HEK293 (cell line): ENCODE data around the gene FBXL7.

ENCODE experiments used
- CTCF ChIA-PET: fragments of 350-600 bp; formaldehyde crosslinking; extraction: SDS; loops from one replicate; lab custom pipeline; 2021; ENCODE audit warnings: antibody characterized with exemption; lab: Yijun Ruan, JAX
- POLR2A ChIA-PET: fragments of 300-600 bp; formaldehyde crosslinking; extraction: SDS; loops from one replicate; lab custom pipeline; 2020; ENCODE audit warnings: antibody characterized with exemption, inconsistent platforms; lab: Yijun Ruan, JAX
- H3K27ac ChIP-seq: fragments of 200-500 bp; sonication (Bioruptor generic); 2 replicates; pipeline ENCODE4 v1.5.1; 2014; ENCODE audit warnings: low read depth, low read length, control low read depth, inconsistent platforms; ENCODE audit errors: extremely low read depth
- H3K36me3 ChIP-seq, 2 experiments: fragments of 200-500 bp in 1 of 2; sonication (Bioruptor generic) in 1 of 2; 1 replicate in 1 of 2; 2 replicates in 1 of 2; pipeline ENCODE4 v1.5.1; 2014 to 2017; ENCODE audit warnings: inconsistent platforms in 2 of 2, low read length in 2 of 2; ENCODE audit not compliant: control insufficient read depth in 2 of 2, insufficient read depth in 1 of 2
- H3K4me1 ChIP-seq: fragments of 200-500 bp; sonication (Bioruptor generic); 2 replicates; pipeline ENCODE4 v1.5.1; 2014; ENCODE audit warnings: mild to moderate bottlenecking, low read length, inconsistent platforms; ENCODE audit not compliant: control insufficient read depth, insufficient read depth
- H3K4me3 ChIP-seq: 2 replicates; pipeline ENCODE4 v1.5.1; 2011; ENCODE audit warnings: low read depth, mild to moderate bottlenecking, control low read depth, low read length, moderate library complexity
- H3K9me3 ChIP-seq: fragments of 200-500 bp; sonication (Bioruptor generic); 2 replicates; pipeline ENCODE4 v1.5.1; 2014; ENCODE audit warnings: low read depth, low read length, inconsistent platforms; ENCODE audit not compliant: control insufficient read depth, insufficient read depth
- HOXA7 ChIP-seq: sonication (generic); formaldehyde crosslinking; IDR thresholded peaks from 2 replicates; pipeline ENCODE4 v1.8.1; 2022; ENCODE audit warnings: missing genetic modification reagents, borderline replicate concordance
- KLF16 ChIP-seq: fragments of 450-650 bp; formaldehyde crosslinking; IDR thresholded peaks from 2 replicates; pipeline ENCODE4 v1.5.1; 2017; ENCODE audit warnings: missing biosample characterization, missing genetic modification characterization
- KLF17 ChIP-seq: fragments of 450-650 bp; formaldehyde crosslinking; IDR thresholded peaks from 2 replicates; pipeline ENCODE4 v1.5.1; 2016; ENCODE audit warnings: missing biosample characterization, missing genetic modification characterization
- TSHZ1 ChIP-seq: fragments of 450-650 bp; formaldehyde crosslinking; IDR thresholded peaks from 2 replicates; pipeline ENCODE4 v1.5.1; 2016; ENCODE audit warnings: missing biosample characterization, missing genetic modification characterization, borderline replicate concordance
- ZNF184 ChIP-seq: fragments of 450-650 bp; IDR thresholded peaks from 2 replicates; pipeline ENCODE4 v1.5.1; 2018; ENCODE audit warnings: missing biosample characterization, mild to moderate bottlenecking, missing genetic modification characterization
- ZNF223 ChIP-seq: fragments of 450-650 bp; formaldehyde crosslinking; IDR thresholded peaks from 2 replicates; pipeline ENCODE4 v1.5.1; 2016; ENCODE audit warnings: missing biosample characterization, missing genetic modification characterization
- ZNF302 ChIP-seq: fragments of 450-650 bp; formaldehyde crosslinking; IDR thresholded peaks from 2 replicates; pipeline ENCODE4 v1.5.1; 2016; ENCODE audit warnings: missing biosample characterization, missing genetic modification characterization, low read depth
- ZNF341 ChIP-seq: fragments of 450-650 bp; formaldehyde crosslinking; IDR thresholded peaks from 2 replicates; pipeline ENCODE4; 2016; ENCODE audit warnings: low read depth, missing biosample characterization, missing genetic modification characterization
- ZNF37A ChIP-seq: fragments of 450-650 bp; IDR thresholded peaks from 2 replicates; pipeline ENCODE4 v1.5.1; 2018; ENCODE audit warnings: missing biosample characterization, missing genetic modification characterization
- ZNF394 ChIP-seq: fragments of 450-650 bp; formaldehyde crosslinking; IDR thresholded peaks from 2 replicates; pipeline ENCODE4 v1.5.1; 2016; ENCODE audit warnings: missing biosample characterization, missing genetic modification characterization, mild to moderate bottlenecking, moderate library complexity, borderline replicate concordance
- ZNF398 ChIP-seq: fragments of 450-650 bp; formaldehyde crosslinking; IDR thresholded peaks from 2 replicates; pipeline ENCODE4 v1.5.1; 2017; ENCODE audit warnings: missing biosample characterization, missing genetic modification characterization
- ZNF48 ChIP-seq: fragments of 450-650 bp; formaldehyde crosslinking; IDR thresholded peaks from 2 replicates; pipeline ENCODE4 v1.5.1; 2016; ENCODE audit warnings: missing biosample characterization, missing genetic modification characterization
- ZNF571 ChIP-seq: fragments of 450-650 bp; formaldehyde crosslinking; IDR thresholded peaks from 2 replicates; pipeline ENCODE4 v1.5.0; 2017; ENCODE audit warnings: missing biosample characterization, missing genetic modification characterization
- ZNF654 ChIP-seq: fragments of 450-650 bp; formaldehyde crosslinking; IDR thresholded peaks from 2 replicates; pipeline ENCODE4 v1.5.1; 2016; ENCODE audit warnings: low read depth, missing biosample characterization, missing genetic modification characterization
- ZNF768 ChIP-seq: fragments of 450-650 bp; formaldehyde crosslinking; IDR thresholded peaks from 2 replicates; pipeline ENCODE4 v1.5.1; 2018; ENCODE audit warnings: missing biosample characterization, mild to moderate bottlenecking, missing genetic modification characterization
- ZNF830 ChIP-seq: fragments of 450-650 bp; IDR thresholded peaks from 2 replicates; pipeline ENCODE4 v1.5.0; 2018; ENCODE audit warnings: missing biosample characterization, missing genetic modification characterization, low read depth, mild to moderate bottlenecking, moderate library complexity
- ZSCAN16 ChIP-seq: fragments of 450-650 bp; formaldehyde crosslinking; IDR thresholded peaks from 2 replicates; pipeline ENCODE4 v1.5.1; 2016; ENCODE audit warnings: missing biosample characterization, missing genetic modification characterization
- ZSCAN23 ChIP-seq: fragments of 450-650 bp; formaldehyde crosslinking; IDR thresholded peaks from 2 replicates; pipeline ENCODE4 v1.5.1; 2016; ENCODE audit warnings: missing biosample characterization, missing genetic modification characterization
- TF ChIP-seq, protein P1 (sequence below): fragments of 450-650 bp; formaldehyde crosslinking; IDR thresholded peaks from 2 replicates; pipeline ENCODE4 v1.5.1; 2016; ENCODE audit warnings: missing biosample characterization, missing genetic modification characterization, borderline replicate concordance
- TF ChIP-seq, protein P2 (sequence below): fragments of 450-650 bp; formaldehyde crosslinking; conservative IDR thresholded peaks from 2 replicates; pipeline ENCODE4 v1.5.1; 2016; ENCODE audit warnings: low read depth, missing biosample characterization, missing genetic modification characterization

FBXL7 gene

GRCh38 chr5:15634591-15635288, 134.8 kb downstream of the FBXL7 start (continued):
- TF ChIP-seq ZNF398 (no peak), ZSCAN16 (tag by site-specific recombination) (no peak), HOXA7 (CRISPR knock-in tag) (no peak), ZNF48 (tag by site-specific recombination) (no peak), KLF16 (tag by site-specific recombination) (no peak), ZNF830 (no peak), ZSCAN23 (no peak)
- TF ChIP-seq, protein P1, sequence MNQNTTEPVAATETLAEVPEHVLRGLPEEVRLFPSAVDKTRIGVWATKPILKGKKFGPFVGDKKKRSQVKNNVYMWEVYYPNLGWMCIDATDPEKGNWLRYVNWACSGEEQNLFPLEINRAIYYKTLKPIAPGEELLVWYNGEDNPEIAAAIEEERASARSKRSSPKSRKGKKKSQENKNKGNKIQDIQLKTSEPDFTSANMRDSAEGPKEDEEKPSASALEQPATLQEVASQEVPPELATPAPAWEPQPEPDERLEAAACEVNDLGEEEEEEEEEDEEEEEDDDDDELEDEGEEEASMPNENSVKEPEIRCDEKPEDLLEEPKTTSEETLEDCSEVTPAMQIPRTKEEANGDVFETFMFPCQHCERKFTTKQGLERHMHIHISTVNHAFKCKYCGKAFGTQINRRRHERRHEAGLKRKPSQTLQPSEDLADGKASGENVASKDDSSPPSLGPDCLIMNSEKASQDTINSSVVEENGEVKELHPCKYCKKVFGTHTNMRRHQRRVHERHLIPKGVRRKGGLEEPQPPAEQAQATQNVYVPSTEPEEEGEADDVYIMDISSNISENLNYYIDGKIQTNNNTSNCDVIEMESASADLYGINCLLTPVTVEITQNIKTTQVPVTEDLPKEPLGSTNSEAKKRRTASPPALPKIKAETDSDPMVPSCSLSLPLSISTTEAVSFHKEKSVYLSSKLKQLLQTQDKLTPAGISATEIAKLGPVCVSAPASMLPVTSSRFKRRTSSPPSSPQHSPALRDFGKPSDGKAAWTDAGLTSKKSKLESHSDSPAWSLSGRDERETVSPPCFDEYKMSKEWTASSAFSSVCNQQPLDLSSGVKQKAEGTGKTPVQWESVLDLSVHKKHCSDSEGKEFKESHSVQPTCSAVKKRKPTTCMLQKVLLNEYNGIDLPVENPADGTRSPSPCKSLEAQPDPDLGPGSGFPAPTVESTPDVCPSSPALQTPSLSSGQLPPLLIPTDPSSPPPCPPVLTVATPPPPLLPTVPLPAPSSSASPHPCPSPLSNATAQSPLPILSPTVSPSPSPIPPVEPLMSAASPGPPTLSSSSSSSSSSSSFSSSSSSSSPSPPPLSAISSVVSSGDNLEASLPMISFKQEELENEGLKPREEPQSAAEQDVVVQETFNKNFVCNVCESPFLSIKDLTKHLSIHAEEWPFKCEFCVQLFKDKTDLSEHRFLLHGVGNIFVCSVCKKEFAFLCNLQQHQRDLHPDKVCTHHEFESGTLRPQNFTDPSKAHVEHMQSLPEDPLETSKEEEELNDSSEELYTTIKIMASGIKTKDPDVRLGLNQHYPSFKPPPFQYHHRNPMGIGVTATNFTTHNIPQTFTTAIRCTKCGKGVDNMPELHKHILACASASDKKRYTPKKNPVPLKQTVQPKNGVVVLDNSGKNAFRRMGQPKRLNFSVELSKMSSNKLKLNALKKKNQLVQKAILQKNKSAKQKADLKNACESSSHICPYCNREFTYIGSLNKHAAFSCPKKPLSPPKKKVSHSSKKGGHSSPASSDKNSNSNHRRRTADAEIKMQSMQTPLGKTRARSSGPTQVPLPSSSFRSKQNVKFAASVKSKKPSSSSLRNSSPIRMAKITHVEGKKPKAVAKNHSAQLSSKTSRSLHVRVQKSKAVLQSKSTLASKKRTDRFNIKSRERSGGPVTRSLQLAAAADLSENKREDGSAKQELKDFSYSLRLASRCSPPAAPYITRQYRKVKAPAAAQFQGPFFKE: no peak
- TF ChIP-seq, protein P2, sequence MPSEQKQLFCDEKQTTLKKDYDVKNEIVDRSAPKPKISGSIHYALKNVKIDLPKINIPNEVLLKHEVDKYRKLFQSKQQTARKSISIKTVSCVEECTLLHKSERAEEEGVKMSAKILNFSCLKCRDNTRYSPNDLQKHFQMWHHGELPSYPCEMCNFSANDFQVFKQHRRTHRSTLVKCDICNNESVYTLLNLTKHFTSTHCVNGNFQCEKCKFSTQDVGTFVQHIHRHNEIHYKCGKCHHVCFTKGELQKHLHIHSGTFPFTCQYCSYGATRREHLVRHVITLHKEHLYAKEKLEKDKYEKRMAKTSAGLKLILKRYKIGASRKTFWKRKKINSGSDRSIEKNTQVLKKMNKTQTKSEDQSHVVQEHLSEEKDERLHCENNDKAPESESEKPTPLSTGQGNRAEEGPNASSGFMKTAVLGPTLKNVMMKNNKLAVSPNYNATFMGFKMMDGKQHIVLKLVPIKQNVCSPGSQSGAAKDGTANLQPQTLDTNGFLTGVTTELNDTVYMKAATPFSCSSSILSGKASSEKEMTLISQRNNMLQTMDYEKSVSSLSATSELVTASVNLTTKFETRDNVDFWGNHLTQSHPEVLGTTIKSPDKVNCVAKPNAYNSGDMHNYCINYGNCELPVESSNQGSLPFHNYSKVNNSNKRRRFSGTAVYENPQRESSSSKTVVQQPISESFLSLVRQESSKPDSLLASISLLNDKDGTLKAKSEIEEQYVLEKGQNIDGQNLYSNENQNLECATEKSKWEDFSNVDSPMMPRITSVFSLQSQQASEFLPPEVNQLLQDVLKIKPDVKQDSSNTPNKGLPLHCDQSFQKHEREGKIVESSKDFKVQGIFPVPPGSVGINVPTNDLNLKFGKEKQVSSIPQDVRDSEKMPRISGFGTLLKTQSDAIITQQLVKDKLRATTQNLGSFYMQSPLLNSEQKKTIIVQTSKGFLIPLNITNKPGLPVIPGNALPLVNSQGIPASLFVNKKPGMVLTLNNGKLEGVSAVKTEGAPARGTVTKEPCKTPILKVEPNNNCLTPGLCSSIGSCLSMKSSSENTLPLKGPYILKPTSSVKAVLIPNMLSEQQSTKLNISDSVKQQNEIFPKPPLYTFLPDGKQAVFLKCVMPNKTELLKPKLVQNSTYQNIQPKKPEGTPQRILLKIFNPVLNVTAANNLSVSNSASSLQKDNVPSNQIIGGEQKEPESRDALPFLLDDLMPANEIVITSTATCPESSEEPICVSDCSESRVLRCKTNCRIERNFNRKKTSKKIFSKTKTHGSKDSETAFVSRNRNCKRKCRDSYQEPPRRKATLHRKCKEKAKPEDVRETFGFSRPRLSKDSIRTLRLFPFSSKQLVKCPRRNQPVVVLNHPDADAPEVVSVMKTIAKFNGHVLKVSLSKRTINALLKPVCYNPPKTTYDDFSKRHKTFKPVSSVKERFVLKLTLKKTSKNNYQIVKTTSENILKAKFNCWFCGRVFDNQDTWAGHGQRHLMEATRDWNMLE (tag by site-specific recombination): no peak
- TF ChIP-seq, all 188 proteins: peak for 0

- H3K4me3 ChIP-seq: no peak overlapping the region
- no peaks in the 10 kb centered on the region for H3K4me1 ChIP-seq
- ChIA-PET CTCF (interaction anchor here (0.6 kb wide), 1 partner anchor 479 kb away, joined by 3 read pairs; no protein-coding TSS in a partner anchor), POLR2A (no interaction called here)
- no peaks in the 10 kb centered on the region for H3K36me3 ChIP-seq
- H3K27ac ChIP-seq: no peak overlapping the region
- H3K9me3 ChIP-seq: no peaks in the 10 kb centered on the region
- TF ChIP-seq ZNF223 (tag by site-specific recombination) (no peak), KLF17 (no peak), ZNF341 (tag by site-specific recombination) (no peak), TSHZ1 (tag by site-specific recombination) (no peak), ZNF768 (tag by site-specific recombination) (no peak), ZNF394 (tag by site-specific recombination) (no peak), ZNF184 (no peak), ZNF37A (tag by site-specific recombination) (no peak), ZNF571 (tag by site-specific recombination) (no peak), ZNF302 (tag by site-specific recombination) (no peak), ZNF654 (tag by site-specific recombination) (no peak)
Observed at GRCh38 chr5:15635289-15635616, 135.3 kb downstream of the FBXL7 start.
